Mesothelial cell of epicardium (in vitro differentiated cells): ENCODE results near the gene PDLIM3. TPM values are rescaled to one million over a fixed set of nuclear protein-coding genes. Genes with fewer than 3 reads are reported as not detected.

Experiments used
- DNase-seq, 2 experiments: peaks; one replicate each; pipeline ENCODE4 v3.0.0; 2021; ENCODE audit warnings: low spot score in 2 of 2; ENCODE audit not compliant: unreplicated experiment in 2 of 2
- H3K27ac Mint-ChIP-seq: 2 replicates; pipeline ENCODE4 v1.8.0; 2021; ENCODE audit warnings: mixed read lengths
- H3K27me3 Mint-ChIP-seq: 2 replicates; pipeline ENCODE4 v1.8.0; 2021; ENCODE audit warnings: low read depth, mixed read lengths
- H3K36me3 Mint-ChIP-seq: 2 replicates; pipeline ENCODE4 v1.8.0; 2021; ENCODE audit warnings: mixed read lengths
- H3K4me1 Mint-ChIP-seq: 2 replicates; pipeline ENCODE4 v1.8.0; 2021; ENCODE audit warnings: mixed read lengths
- H3K4me3 Mint-ChIP-seq: 2 replicates; pipeline ENCODE4 v1.8.0; 2021; ENCODE audit warnings: mild to moderate bottlenecking, moderate library complexity, mixed read lengths
- H3K9me3 Mint-ChIP-seq: 2 replicates; pipeline ENCODE4 v1.8.0; 2021; ENCODE audit warnings: mixed read lengths
- CTCF ChIP-seq: fragments of 200-600 bp; sonication (generic); IDR thresholded peaks from one replicate; pipeline ENCODE4 v1.5.0; 2021; ENCODE audit warnings: antibody characterized with exemption; ENCODE audit not compliant: unreplicated experiment
- total RNA-seq: library from RNA; stranded (reverse); gene quantifications from 3 replicates; pipeline ENCODE4 v1.2.1, GENCODE V29; 2021

PDLIM3 gene
- total RNA-seq, 1 donor from 2014 or later = 11.2 TPM

DNA sequence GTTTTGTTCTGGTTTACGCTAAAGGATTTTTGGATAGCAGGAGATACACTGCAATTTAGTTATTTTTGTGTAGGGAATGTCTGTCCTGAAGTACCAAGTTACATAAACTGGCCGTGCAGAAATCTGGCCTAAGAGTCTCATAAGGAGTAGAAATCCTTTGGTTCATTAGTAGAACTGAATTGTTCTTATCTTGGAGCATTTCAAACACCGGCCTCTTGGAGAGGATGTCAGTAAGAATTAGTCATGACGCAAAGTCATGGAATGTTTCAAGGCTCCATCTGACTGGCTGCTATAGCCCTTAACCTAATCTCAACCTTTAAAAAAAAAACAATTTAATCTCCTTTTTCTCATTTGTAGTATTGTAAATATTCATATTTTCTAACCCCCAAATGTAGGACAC lies 15.2 kb downstream of the PDLIM3 start:
- Mint-ChIP-seq H3K4me3 (no peak overlapping the region), H3K27me3 (no peaks in the 10 kb centered on the region), H3K4me1 (no peaks in the 10 kb centered on the region)

GRCh38 chr4:185518494-185518893 lies 16.8 kb downstream of the PDLIM3 start:
- H3K4me3 Mint-ChIP-seq = no peak overlapping the region
- no peaks in the 10 kb centered on the region for H3K27me3 Mint-ChIP-seq
- no peak for TF ChIP-seq CTCF
- no peak for DNase-seq
- H3K36me3 Mint-ChIP-seq = no peaks in the 10 kb centered on the region
- H3K4me1 Mint-ChIP-seq = no peaks in the 10 kb centered on the region
- no peaks in the 10 kb centered on the region for H3K9me3 Mint-ChIP-seq
- H3K27ac Mint-ChIP-seq = no peak overlapping the region

More for the DNA sequence above, 15.2 kb downstream of the PDLIM3 start:
- TF ChIP-seq CTCF = no peak
- Mint-ChIP-seq H3K9me3 (no peaks in the 10 kb centered on the region), H3K27ac (peak overlapping the region; percentile 33), H3K36me3 (no peaks in the 10 kb centered on the region)
- DNase-seq = no peak

DNA sequence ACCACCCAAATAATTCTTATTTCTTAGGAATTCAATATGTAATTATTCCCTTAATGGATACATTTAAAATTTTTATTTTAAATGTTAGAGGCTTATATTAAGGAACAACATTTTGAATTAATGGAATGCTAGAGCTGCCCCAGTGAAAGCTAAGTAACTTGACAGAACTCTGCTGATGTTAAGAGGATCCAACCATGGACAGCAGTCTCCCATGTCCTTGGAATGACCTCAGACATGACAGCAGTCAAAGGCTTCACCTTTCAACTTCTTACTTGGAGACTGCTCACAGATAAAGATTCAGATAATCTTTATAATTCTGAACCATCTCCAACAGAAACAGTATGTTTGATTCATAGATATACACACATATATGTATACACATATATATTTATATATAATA lies 17.2 kb downstream of the PDLIM3 start:
- H3K9me3 Mint-ChIP-seq = no peaks in the 10 kb centered on the region
- no peak overlapping the region for H3K4me3 Mint-ChIP-seq
- no peaks in the 10 kb centered on the region for H3K4me1 Mint-ChIP-seq
- no peak for TF ChIP-seq CTCF
- no peak overlapping the region for H3K27ac Mint-ChIP-seq
- H3K27me3 Mint-ChIP-seq = no peaks in the 10 kb centered on the region
- no peak for DNase-seq
- H3K36me3 Mint-ChIP-seq = no peaks in the 10 kb centered on the region

- H3K36me3 Mint-ChIP-seq = no peaks in the 10 kb centered on the region
- H3K9me3 Mint-ChIP-seq = no peaks in the 10 kb centered on the region
- no peak overlapping the region for H3K27ac Mint-ChIP-seq
- H3K27me3 Mint-ChIP-seq = no peaks in the 10 kb centered on the region
- no peak overlapping the region for H3K4me3 Mint-ChIP-seq
- no peak for TF ChIP-seq CTCF
- H3K4me1 Mint-ChIP-seq = no peaks in the 10 kb centered on the region
- DNase-seq = no peak
Measured at GRCh38 chr4:185515248-185515647, 20.1 kb downstream of the PDLIM3 start.

DNA sequence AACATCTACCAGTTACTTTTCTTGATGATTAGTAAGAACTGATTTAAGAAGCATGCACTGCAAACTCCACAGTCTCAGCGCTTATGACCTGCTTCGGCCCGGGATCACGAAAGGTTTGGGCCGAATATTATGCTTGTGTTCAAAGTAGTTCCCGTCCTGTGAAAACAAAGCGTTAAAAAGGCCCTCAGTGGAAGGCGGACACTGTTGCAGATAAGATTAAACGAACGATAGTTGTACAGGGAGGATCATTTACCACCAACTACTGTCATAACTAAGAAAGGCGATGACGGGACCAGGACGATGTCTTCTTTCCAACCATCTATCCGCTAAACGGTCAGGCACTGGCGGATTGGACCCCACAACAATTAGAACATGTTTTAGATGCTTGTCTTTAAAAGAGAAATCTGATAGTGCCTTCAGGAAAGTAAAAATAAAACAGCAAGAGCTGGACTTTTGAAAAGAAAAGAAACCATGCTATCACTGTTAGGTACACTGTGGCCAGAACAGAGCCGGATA lies 21.1 kb downstream of the PDLIM3 start:
- DNase-seq = no peak
- Mint-ChIP-seq H3K27me3 (no peaks in the 10 kb centered on the region), H3K4me1 (no peaks in the 10 kb centered on the region), H3K4me3 (no peak overlapping the region), H3K9me3 (no peaks in the 10 kb centered on the region), H3K36me3 (no peaks in the 10 kb centered on the region), H3K27ac (no peak overlapping the region)
- TF ChIP-seq CTCF = no peak
